MM.1S (cell line): ENCODE results near the gene CUL2.

Experiments used
- CTCF ChIP-seq: fragments of 300-600 bp; sonication (generic); IDR thresholded peaks from 2 replicates; pipeline ENCODE4 v1.5.1; 2016; ENCODE audit warnings: antibody characterized with exemption, low read length, mixed read lengths
- EZH2 ChIP-seq: fragments of 300-600 bp; sonication (generic); optimal IDR thresholded peaks from 2 replicates; pipeline ENCODE3; 2017; ENCODE audit warnings: low read depth, mild to moderate bottlenecking, antibody characterized with exemption, low read length, mixed read lengths

GRCh38 chr10:34996843-34997242 is 93.3 kb downstream of the CUL2 start:
- TF ChIP-seq EZH2, result no peak
- no peak for TF ChIP-seq CTCF
